ENCODE measurements around the gene DLG1.

The DLG1 gene

DNA sequence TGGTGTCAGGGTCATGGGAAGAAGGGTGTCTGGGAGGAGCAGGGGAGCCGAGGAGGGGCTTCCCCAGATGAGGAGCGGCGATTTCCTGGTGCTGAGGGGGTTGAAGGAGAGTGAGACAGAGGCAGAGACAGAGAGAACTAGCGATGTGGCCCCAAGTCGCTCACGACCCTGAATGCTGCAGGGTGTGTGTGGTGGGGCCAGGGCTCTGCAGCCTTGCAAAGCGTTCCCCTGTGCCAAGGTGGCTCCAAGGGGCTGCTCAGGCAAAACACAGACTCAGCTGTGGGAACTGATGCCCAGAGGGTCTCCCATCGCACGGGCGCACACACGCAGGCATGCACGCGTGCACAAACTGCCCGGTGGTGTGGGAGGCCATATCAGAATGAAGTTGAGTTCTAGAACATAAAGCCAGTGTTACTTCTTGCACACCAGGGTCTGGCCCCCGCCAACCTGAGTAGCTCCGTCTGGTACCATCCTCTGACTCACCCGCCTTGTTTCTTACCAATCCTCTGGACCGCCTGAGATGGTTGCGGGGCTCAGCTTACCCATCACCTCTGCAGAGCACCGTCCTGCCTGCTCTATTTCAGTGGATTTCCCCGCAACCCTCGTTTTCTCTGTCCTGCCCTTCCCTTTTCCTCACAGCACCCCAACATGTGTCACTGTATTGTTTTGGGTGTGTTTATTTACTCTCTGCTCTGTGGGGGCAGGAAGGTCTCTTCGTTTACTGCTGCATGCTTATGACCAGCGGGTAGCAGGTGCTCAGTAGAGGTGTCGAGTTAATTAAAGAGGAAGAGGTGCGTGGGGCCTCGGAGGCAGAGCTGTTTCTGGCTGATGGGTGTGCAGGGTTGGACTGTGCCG is 273.3 kb downstream of the DLG1 start:
- DNase-seq (ENCODE audit: low read depth, low spot score): no peak

DNA sequence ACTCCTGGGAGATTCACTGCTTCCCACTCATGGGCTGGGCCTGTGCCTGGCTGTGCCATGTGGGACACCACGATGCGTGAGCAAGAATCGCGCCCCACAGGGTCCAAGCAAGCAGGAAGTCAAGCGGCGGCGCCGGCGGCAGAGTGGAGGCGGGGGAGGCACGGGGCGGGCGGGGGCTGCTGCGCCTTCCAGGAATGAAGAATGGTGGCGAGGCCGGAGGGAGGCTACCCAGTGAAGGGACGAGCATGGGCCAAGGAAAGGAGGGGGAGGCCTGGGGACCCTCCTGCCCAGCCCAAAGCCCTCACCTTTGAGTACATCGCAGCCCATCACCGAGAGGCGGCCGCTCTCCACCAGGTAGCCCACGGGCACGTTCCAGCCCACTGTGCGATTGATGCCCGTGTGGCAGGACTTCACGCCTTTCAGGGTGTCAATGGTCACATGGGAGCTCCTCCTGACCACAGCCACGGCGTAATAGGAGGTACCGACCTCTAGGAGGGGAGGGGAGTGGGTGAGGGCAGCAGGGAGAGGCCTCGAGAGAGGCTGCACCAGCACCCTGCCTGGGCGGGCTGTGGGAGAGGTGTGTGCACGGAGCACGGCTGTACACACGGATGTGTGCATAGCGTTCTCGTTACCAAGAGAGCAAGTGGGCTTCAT is 274.3 kb downstream of the DLG1 start:
- DNase-seq (ENCODE audit: low read depth, low spot score): no peak
- H3K27ac ChIP-seq: no peak overlapping the region

More for the DNA sequence above, 273.3 kb downstream of the DLG1 start:
- no peak overlapping the region for H3K27ac ChIP-seq

DNA sequence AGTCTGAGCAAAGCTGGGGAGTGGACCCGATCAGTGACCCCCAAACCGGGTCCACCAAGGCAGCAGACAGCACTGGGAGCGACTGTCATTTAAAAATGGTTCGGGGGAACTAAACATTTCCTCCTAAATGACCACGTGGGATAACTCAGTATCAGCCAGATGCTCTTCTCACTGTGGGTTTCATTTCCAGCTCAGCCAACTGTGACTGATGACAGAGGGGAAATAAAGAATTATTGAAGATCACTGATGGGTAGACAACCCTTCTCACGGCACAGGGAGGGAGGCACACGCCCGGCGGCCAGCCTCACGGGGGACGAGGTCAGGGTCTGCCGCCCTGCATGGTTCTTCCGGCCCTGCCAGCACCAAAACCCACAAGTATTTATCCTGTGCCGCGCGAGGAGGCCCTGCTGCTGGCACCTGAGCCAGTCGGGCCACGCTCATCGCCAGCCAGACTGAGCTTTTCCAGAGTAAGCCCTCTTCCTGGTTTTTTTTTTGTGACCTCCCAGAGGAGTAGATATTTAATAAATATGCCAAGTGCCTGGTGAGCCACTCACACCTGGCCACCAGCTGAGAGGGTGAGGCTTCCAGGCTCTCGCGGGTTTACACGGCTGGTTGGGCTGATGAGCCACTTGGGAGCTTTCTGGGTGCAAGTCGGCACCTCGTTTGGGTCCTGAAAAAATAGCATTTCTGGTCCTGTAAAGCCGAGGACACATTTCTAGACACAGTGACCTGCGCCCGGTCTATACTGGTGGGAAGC is 275.0 kb downstream of the DLG1 start:
- H3K27ac ChIP-seq: no peak overlapping the region
- DNase-seq (ENCODE audit: low read depth, low spot score): no peak

DNA sequence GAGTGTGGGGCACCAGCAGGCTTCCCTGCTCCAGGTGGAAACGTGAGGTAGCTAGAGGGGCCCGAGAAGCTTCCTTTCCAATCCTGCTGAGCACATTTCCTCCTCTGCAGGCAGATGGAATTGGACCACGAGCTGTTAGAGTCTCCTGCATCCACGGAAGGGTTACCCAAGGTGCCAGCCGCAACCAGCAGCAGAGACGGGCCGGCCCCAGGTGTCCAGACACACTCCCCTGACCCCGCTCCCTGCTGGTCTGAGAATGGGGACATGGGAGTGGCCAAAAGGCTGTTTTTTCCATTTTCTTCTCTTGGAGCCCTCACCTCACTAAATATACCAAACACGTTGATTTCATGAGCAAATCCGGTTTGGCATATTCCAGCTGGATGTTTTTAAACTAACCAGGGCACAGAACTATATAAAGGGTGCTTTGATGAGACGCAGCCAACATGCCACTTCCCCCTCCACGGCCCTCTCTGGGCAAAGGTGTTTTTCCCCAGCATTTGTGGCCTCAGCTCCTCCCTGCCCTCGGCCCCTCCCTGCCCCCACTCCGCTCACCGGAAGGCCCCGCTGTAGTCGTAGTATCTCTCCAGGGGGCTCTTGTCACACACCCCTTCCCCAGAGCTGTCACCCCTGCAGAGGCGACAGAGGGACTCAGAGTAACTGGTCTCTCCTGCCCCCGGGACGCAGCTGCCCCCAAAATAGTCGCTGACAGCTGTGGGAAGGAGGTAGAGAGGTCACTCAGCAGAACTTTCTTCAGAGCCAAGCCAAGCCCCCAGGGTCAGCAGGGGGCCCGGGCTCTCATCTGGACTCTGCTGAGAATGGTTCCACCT is 275.8 kb downstream of the DLG1 start:
- no peak for DNase-seq (ENCODE audit: low read depth, low spot score)
- H3K27ac ChIP-seq: no peak overlapping the region

DNA sequence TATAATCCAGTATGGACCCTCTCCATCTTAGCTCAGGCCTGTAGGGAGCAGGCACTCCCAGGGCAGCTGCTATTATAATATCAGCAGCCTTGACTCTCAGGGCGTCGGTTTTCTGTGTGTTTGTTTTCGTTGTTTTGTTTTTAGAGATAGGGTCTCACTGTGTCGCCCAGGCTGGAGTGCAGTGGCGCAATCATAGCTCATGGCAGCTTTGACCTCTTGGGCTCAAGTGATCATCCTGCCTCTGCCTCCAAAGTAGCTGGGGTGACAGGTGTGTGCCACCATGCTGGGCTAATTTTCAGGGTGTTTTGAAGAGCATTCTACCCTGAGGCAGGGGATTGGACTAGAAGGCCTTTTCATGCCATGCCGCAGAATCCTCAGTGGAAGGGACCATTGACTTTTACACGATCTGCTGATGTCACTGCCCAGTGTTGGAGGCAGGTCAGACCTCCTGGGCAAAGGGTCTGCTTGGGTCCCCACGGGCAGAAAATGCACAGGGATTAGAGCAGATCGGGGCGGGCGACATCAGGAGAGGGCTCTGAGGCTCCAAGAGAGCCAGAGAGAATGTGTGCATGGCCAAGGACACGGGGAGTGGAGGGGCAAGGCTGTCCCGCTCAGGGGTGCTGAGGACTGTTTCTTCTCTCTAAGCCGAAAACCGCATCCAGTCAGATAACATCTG is 276.5 kb downstream of the DLG1 start:
- H3K27ac ChIP-seq: no peak overlapping the region
- DNase-seq (ENCODE audit: low read depth, low spot score): no peak

- no peak for DNase-seq (ENCODE audit: low read depth, low spot score)
- no peak overlapping the region for H3K27ac ChIP-seq
Observed at GRCh38 chr3:197021231-197021630, 277.2 kb downstream of the DLG1 start.

DNA sequence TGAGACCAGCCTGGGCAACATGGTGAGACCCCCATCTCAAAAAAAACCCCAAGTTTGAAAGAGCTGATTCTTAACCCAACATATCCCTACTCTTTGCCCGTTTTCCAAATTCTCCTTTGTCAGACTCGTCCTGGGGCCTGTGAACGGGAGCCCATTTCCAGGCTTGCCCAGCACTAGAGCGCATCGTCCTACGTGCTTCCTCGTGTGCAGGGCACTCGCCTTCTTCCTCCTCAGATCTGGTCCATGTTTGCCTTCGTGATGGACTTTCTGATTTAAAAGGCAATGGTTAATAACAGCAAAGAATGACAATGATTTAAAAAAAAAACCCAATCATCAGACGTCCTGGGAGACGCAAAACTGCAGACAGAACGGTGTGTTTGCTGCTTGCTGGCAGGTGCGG is 278.9 kb downstream of the DLG1 start:
- no peak overlapping the region for H3K27ac ChIP-seq
- DNase-seq (ENCODE audit: low read depth, low spot score): no peak

DNA sequence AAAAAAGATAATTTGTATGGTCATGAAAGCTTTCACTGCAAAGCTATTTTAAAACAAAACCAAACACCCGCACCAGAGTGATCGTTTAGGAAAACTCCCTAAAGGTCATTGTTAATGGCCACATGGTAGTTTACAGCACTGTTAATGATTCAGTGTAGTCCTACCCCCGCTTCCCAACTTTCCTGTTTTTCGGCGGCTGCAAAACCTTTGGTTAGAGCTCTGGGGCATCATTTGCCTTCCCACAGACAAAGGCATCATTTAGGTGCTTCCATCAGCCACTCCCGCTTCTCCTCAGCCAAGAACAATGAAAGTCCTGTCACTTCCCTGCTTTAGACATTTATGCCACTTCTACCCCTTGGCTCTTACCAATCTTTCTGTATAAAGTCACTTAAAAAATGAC is 279.4 kb downstream of the DLG1 start:
- DNase-seq (ENCODE audit: low read depth, low spot score): no peak
- H3K27ac ChIP-seq: no peak overlapping the region

DNA sequence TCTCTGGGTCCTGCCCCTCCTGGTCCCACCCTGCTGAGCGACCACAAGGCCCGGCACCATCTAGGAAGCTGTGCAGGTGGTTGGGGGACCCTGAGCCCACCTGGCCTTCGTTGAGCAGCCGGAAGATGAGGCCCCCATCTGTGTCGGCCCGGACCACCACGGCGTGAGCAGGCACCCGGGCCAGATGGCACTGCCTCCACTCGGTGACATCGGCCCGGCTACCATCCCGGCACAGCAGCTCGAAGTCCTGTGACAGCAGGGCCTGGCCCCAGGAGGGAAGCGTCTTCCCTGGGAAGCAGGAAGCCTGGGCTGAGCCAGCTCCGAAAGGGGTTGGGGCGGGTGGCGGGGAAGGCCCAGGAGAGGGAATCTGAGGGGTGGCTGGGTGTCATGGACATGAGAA is 281.4 kb downstream of the DLG1 start:
- H3K27ac ChIP-seq: no peak overlapping the region
- no peak for DNase-seq (ENCODE audit: low read depth, low spot score)

GRCh38 chr3:197015790-197016736 is 282.3 kb downstream of the DLG1 start:
- no peak for DNase-seq (ENCODE audit: low read depth, low spot score)
- no peak overlapping the region for H3K27ac ChIP-seq

- no peak overlapping the region for H3K27ac ChIP-seq
Observed at GRCh38 chr3:197014942-197015575, 283.4 kb downstream of the DLG1 start.

GRCh38 chr3:197014024-197014423 is 284.4 kb downstream of the DLG1 start:
- H3K27ac ChIP-seq: no peak overlapping the region
- no peak for DNase-seq (ENCODE audit: low read depth, low spot score)

More at GRCh38 chr3:197014942-197015575, 283.4 kb downstream of the DLG1 start:
- DNase-seq (ENCODE audit: low read depth, low spot score): no peak

DNA sequence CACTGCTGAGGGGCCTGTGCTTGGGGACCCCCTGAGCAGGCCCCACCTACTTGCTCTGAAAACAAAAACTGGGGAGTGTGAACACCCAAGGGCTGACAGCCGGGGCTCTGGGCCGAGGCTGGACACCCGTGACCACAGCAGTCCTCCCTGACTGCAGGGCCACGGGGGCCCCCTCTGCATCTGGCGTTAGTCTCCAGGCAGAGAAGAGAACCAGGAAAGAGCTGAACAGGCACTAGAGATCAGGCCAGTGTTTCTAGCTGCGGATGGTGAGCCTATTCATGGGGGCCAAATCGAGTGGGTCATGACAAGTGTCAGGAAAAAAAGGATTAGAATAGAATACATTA is 285.9 kb downstream of the DLG1 start:
- H3K27ac ChIP-seq: no peak overlapping the region
- no peak for DNase-seq (ENCODE audit: low read depth, low spot score)

DNA sequence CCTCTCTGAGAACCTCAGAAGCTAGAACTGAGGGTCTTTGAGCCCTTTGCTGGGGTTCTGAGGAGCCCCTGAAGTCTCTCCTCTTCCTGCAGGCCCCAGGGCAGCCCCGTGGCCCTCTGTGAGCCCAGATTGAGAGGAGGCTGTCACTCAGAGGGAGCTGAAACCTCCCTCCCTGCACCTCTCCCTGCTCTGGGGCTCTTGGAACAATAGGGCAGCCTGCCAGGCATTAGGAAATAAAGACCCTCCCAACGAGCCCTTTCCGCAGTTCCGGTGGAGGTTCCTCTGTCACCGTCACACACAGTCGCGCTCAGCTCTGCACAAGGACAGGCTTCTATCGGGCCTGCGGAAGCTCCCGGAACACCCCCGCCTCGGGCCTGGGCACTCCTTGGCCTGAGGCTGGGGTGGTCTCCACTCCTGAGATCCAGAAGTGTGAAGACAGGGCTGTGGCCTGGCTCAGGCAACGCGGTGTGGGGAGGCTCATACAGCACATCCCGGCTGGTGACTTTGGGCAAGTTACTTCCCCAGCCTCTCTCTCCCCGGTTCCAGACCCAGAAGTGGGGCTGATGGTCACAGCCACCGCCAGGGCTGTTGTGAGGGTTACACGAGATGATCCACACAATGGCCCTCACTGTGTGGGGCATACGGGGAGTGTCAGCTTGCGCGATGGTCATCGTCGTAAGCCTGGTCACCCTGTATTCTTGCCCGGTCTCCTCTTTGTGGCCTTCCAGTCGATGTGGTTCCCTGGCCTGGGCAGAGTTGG is 286.5 kb downstream of the DLG1 start:
- no peak for DNase-seq (ENCODE audit: low read depth, low spot score)
- H3K27ac ChIP-seq: no peak overlapping the region

DNA sequence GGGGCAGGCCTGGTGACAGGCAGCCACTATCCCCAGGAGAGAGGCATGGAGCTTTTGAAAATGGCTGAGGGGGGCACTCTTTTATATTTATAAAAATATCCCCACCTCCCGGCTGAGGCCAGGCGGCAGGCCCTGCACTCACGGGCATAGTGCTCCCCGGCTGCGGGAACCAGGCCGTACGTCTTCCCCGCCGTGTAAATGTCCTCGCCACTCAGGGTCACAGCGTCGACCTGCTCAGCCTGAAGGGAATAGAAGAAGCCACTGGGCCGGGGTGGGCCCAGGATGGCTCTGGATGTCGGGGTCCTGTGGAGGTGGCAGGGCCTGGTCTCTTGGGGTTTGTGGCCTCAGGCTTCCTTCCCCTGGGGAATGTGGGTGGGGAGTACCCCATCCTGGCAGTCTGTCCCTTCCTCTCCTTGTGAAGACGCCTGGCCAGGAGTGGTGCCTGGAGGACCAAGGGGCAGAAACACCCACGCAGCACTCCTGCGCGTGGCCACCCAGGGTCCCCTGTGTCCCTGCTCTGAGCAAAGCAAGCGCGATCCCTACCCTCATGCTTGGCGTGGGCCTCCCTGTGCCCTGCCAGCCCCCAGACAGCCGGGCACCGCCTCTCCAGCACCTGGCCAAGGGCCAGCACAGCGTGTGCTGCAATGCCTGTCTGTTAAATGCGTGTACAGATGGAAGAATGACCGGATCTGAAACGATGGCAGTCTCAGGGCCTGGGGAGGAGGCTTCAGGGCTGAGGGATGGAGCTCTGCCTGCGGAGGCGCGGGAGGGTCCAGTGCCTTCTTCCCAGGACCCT is 287.7 kb downstream of the DLG1 start:
- DNase-seq (ENCODE audit: low read depth, low spot score): no peak

DNA sequence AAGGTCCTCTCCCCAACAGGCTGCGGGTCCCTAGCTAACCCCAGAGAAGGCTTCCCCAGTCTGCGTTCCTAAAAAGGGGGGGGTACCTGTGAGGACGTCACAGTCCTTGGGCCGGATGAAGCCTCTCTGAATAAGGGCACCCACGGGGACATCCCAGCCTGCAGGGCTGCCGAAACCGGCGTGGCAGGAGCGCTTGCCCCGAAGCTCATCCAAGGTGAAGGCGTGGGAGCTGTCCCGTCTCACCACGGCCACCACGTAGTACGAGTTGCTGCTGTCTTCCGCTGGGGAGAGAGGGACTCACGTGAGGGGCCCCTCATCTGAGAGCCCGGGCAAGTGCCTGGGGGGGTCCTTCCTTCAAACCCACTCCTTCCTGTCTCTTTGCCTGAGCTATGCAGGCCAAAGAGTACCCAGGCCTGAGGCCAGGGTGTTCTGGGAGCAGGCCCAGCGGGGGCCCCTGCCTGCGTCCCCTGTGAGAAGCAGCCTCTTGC is 288.8 kb downstream of the DLG1 start:
- no peak overlapping the region for H3K27ac ChIP-seq
- DNase-seq (ENCODE audit: low read depth, low spot score): no peak

More for the DNA sequence above, 287.7 kb downstream of the DLG1 start:
- H3K27ac ChIP-seq: no peak overlapping the region

All from epithelial cell of prostate (primary cell).